HepG2 (cell line): ENCODE measurements around the gene ZNF445. TPM values are rescaled to one million over a fixed set of nuclear protein-coding genes. Genes with fewer than 3 reads are reported as not detected.

Experiments
- ATAC-seq: fragments of 200-7000 bp; cut with Tn5 transposase; 3 replicates; pipeline ENCODE4 v1.9.1; 2020; ENCODE audit warnings: mild to moderate bottlenecking, moderate library complexity
- BruUV-seq: library from RNA; stranded (reverse); fragments of 400-500 nt; replicated peaks from 2 replicates; lab custom pipeline; 2021; lab: Mats Ljungman, UMichigan
- CTCF ChIA-PET: fragments of 300-600 bp; formaldehyde crosslinking; extraction: SDS; loops from one replicate; lab custom pipeline; 2021; ENCODE audit warnings: low total read pairs, inconsistent platforms, low intra/inter-chr PET ratio; lab: Yijun Ruan, JAX
- POLR2A ChIA-PET: fragments of 350-600 bp; sonication (Branson Sonifier 250); formaldehyde crosslinking; loops from one replicate; lab custom pipeline; 2020; ENCODE audit warnings: antibody characterized with exemption, inconsistent platforms; lab: Yijun Ruan, JAX
- DNase-seq: peaks from one replicate; pipeline ENCODE4 v3.0.0-alpha.2; 2015; ENCODE audit warnings: low spot score
- FAIRE-seq: peaks from 3 replicates; lab custom pipeline; 2011; peaks lifted over from hg19 to GRCh38; lab: Jason Lieb, UNC
- H2AFZ ChIP-seq: one replicate; pipeline ENCODE4 v1.6.1; 2011; ENCODE audit warnings: low read length, inconsistent platforms
- H3K27ac ChIP-seq: fragments of 300-600 bp; 3 replicates; pipeline ENCODE4 v1.8.0; 2011; ENCODE audit warnings: mixed run types, mild to moderate bottlenecking, mixed read lengths, low read length, inconsistent platforms; ENCODE audit not compliant: insufficient read depth; ENCODE audit errors: extremely low read length
- H3K27me3 ChIP-seq, 2 experiments: fragments of 200-600 bp in 1 of 2; 2 replicates in 1 of 2; 3 replicates in 1 of 2; pipeline versions ENCODE4 v1.6.0 to v1.8.0; 2011; ENCODE audit warnings: low read length in 2 of 2, mild to moderate bottlenecking in 2 of 2, moderate library complexity in 2 of 2, inconsistent platforms in 1 of 2; ENCODE audit not compliant: insufficient read depth in 2 of 2, control insufficient read depth in 1 of 2
- H3K36me3 ChIP-seq, 2 experiments: fragments of 200-600 bp in 1 of 2; replicated peaks in 1 of 2; 2 replicates in 1 of 2; 3 replicates in 1 of 2; pipeline versions ENCODE4 v1.5.1 to v1.8.0; 2011; ENCODE audit warnings: low read length in 2 of 2, inconsistent platforms in 1 of 2; ENCODE audit not compliant: insufficient read depth in 2 of 2, control insufficient read depth in 1 of 2
- H3K4me1 ChIP-seq: 2 replicates; pipeline ENCODE4 v1.5.1; 2012; ENCODE audit warnings: low read length, inconsistent platforms; ENCODE audit not compliant: insufficient read depth
- H3K4me2 ChIP-seq: 2 replicates; pipeline ENCODE4 v1.6.0; 2011; ENCODE audit warnings: low read depth, low read length, inconsistent platforms
- H3K4me3 ChIP-seq, 3 experiments: fragments of 200-600 bp in 1 of 3; sonication (generic), shearing (Covaris generic) in 1 of 3; replicated peaks in 1 of 3; 2 replicates each; pipeline ENCODE4 v1.5.1; 2011 to 2016; ENCODE audit warnings: low read length in 3 of 3, inconsistent platforms in 2 of 3, low read depth in 2 of 3, mild to moderate bottlenecking in 2 of 3, control low read depth in 1 of 3, mixed read lengths in 1 of 3; ENCODE audit not compliant: insufficient read depth in 1 of 3
- H3K79me2 ChIP-seq: one replicate; pipeline ENCODE4 v1.6.1; 2011; ENCODE audit warnings: low read length, inconsistent platforms; ENCODE audit not compliant: insufficient read depth
- H3K9ac ChIP-seq: 2 replicates; pipeline ENCODE4 v1.6.0; 2011; ENCODE audit warnings: mild to moderate bottlenecking, low read depth, low read length, inconsistent platforms; ENCODE audit not compliant: insufficient read depth
- H3K9me3 ChIP-seq: 2 replicates; pipeline ENCODE4 v1.5.1; 2012; ENCODE audit warnings: mild to moderate bottlenecking, low read length
- H4K20me1 ChIP-seq: 2 replicates; pipeline ENCODE4 v1.6.0; 2011; ENCODE audit warnings: inconsistent platforms, mild to moderate bottlenecking, low read length, moderate library complexity; ENCODE audit not compliant: insufficient read depth
- FOSL2 ChIP-seq: sonication (generic); formaldehyde crosslinking; IDR thresholded peaks from 2 replicates; pipeline ENCODE4 v1.4.0; 2020; ENCODE audit warnings: missing genetic modification reagents
- HMGXB4 ChIP-seq, 2 experiments: sonication (generic) in 1 of 2; formaldehyde crosslinking in 1 of 2; IDR thresholded peaks; 2 replicates each; pipeline versions ENCODE4 v1.4.0 to v1.6.1; 2018 to 2020; ENCODE audit warnings: missing genetic modification reagents in 2 of 2, borderline replicate concordance in 1 of 2, low read depth in 1 of 2, mild to moderate bottlenecking in 1 of 2, missing biosample characterization in 1 of 2
- HNF4A ChIP-seq: sonication (generic); formaldehyde crosslinking; IDR thresholded peaks from 2 replicates; pipeline ENCODE4 v1.4.0; 2020; ENCODE audit warnings: missing genetic modification reagents
- HNRNPL ChIP-seq: fragments of 200-400 bp; formaldehyde crosslinking; IDR thresholded peaks from 2 replicates; pipeline ENCODE4 v1.6.1; 2017; ENCODE audit warnings: mild to moderate bottlenecking, low read depth, low read length
- KDM6A ChIP-seq: IDR thresholded peaks from 2 replicates; pipeline ENCODE4 v1.6.1; 2016; ENCODE audit warnings: low read depth
- MYPOP ChIP-seq: sonication (generic); formaldehyde crosslinking; IDR thresholded peaks from 2 replicates; pipeline ENCODE4 v1.8.1; 2023; ENCODE audit warnings: mild to moderate bottlenecking, moderate library complexity, missing genetic modification reagents
- NR2C2 ChIP-seq: sonication (generic); formaldehyde crosslinking; IDR thresholded peaks from 2 replicates; pipeline ENCODE4 v1.4.0; 2020; ENCODE audit warnings: missing genetic modification reagents, mild to moderate bottlenecking, moderate library complexity, borderline replicate concordance
- NR2F6 ChIP-seq, 2 experiments: IDR thresholded peaks; 2 replicates each; pipeline ENCODE4 v1.6.1; 2016; ENCODE audit warnings: antibody characterized with exemption in 1 of 2, mild to moderate bottlenecking in 1 of 2
- SIN3A ChIP-seq: IDR thresholded peaks from 2 replicates; pipeline ENCODE4 v1.6.1; 2011; ENCODE audit warnings: low read depth, mild to moderate bottlenecking, control low read depth, low read length, borderline replicate concordance
- SOX6 ChIP-seq, 2 experiments: fragments of 450-650 bp in 1 of 2; sonication (generic) in 1 of 2; formaldehyde crosslinking in 1 of 2; IDR thresholded peaks; 2 replicates each; pipeline versions ENCODE4 v1.4.0 to v1.6.1; 2017 to 2020; ENCODE audit warnings: antibody characterized with exemption in 1 of 2, mild to moderate bottlenecking in 1 of 2, missing genetic modification reagents in 1 of 2
- ZNF20 ChIP-seq: sonication (generic); formaldehyde crosslinking; IDR thresholded peaks from 2 replicates; pipeline ENCODE4 v1.4.0; 2020; ENCODE audit warnings: mild to moderate bottlenecking, moderate library complexity, missing genetic modification reagents
- ZNF274 ChIP-seq: sonication (generic); formaldehyde crosslinking; IDR thresholded peaks from 2 replicates; pipeline ENCODE4 v1.5.1; 2020; ENCODE audit warnings: mild to moderate bottlenecking, missing genetic modification reagents
- ZNF629 ChIP-seq: sonication (generic); formaldehyde crosslinking; conservative IDR thresholded peaks from 2 replicates; pipeline ENCODE4 v1.5.0; 2020; ENCODE audit warnings: missing genetic modification reagents
- WGBS: methylation state at CpG from one replicate; pipeline ENCODE4 v1.1.6; 2017; ENCODE audit warnings: low lambda C conversion rate; 5-methylcytosine and 5-hydroxymethylcytosine counted together
- in situ Hi-C: cut with HindIII; loops from 2 replicates; pipeline ENCODE4 v1.10.0; 2017; ENCODE audit warnings: low pct_unique_long_range_greater_than_20kb; ENCODE audit not compliant: extremely low pct_ligation_motif_present
- intact Hi-C: fragments of 100-400 bp; cut with micrococcal nuclease; formaldehyde crosslinking; loops from one replicate; pipeline ENCODE4 v1.10.0; 2022; ENCODE audit not compliant: unreplicated experiment
- polyA plus RNA-seq, 8 experiments: library from polyadenylated mRNA; depleted of rRNA in 3 of 8; stranded (reverse) in 7 of 8; unstranded in 1 of 8; fragments of >200 nt; fragmentation: Illumina TruSeq in 4 of 8; extraction: Trizol in 4 of 8; gene quantifications; 2 replicates each; pipeline versions ENCODE4 v1.2.1 to v1.2.3, GENCODE V29; 2011 to 2016; ENCODE audit warnings: low read depth in 4 of 8, missing spikeins in 1 of 8, mixed read lengths in 1 of 8; ENCODE audit not compliant: insufficient read depth in 1 of 8
- total RNA-seq, 5 experiments: library from RNA; depleted of rRNA; stranded (reverse); fragments of >200 nt; fragmentation: Illumina TruSeq; extraction: Trizol; gene quantifications; 2 replicates each; pipeline ENCODE4 v1.2.3, GENCODE V29; 2016; ENCODE audit warnings: low read depth in 1 of 5
- TF ChIP-seq, protein P1 (sequence below): sonication (generic); formaldehyde crosslinking; IDR thresholded peaks from 2 replicates; pipeline ENCODE4 v1.5.1; 2020; ENCODE audit warnings: mild to moderate bottlenecking, missing genetic modification reagents, moderate library complexity

The ZNF445 gene
- total and polyA plus RNA-seq, 2 of the 13 experiments (the other 11 are each of a cell fraction or from before 2014, with no cell fraction given) = 4.4 to 10.3 TPM

DNA sequence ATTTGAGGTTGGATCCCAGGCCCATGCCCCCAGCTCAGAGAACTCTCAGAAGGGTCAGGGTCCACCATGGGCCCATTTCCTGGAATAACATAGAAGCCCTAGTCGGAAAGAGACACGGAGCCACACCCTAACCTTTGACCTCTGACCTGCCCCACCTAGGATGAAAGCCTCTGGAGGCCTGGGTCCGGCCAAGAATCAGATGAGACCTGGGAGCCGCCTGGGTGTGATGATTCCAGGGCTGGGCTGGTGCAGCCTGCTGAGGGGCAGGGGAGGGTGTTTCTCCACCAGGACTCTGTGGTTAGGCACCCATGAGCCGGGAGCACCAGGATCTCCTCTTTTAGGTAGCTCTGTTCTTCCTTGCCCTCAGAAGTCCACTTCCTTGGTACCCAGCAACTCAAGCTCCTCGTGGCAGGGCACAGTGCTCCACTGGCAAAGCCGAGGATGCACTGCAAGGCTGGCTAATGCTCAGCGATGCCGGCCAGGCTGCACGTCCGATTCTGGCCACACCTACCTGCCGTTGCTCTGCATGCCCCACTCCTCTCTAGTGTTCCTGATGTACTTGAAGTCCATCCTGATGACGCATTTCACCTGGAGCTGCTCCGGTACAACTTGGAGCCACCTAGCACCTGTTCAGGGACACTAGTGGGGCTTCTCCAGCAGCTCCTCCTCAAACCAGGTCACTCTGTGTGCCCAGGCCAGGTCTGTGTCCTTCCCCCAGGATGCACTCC is 57.4 kb downstream of the ZNF445 start:
- no peak overlapping the region for H2AFZ ChIP-seq
- ChIA-PET CTCF (no interaction called here), POLR2A (interaction anchor here (1.0 to 1.8 kb wide), 2 partner anchors 19 to 82 kb away, joined by 3 to 8 read pairs; partner anchors contain the start of gene TCAIM)
- ATAC-seq = peak; percentile 6; the same call in 1 of the 3 replicates
- peak overlapping the region in 1 of 3 experiments; percentile 18; a peak in 1 of 6 replicates for H3K4me3 ChIP-seq
- H3K36me3 ChIP-seq = no peaks in the 10 kb centered on the region
- FAIRE-seq = no peak
- no peaks in the 10 kb centered on the region for H4K20me1 ChIP-seq
- BruUV-seq = no TSS peak
- peaks cover 33% of the 10 kb centered on the region for H3K4me1 ChIP-seq
- no peaks in the 10 kb centered on the region for H3K9me3 ChIP-seq
- no peak for DNase-seq
- in situ Hi-C loops (no loop called here), intact Hi-C loops (loop anchor here (5.0 kb wide), 1 partner anchor 98 kb away; no protein-coding TSS in a partner anchor)
- peaks cover 0 to 5% of the 10 kb centered on the region in 2 experiments; a peak in 2 of 5 replicates for H3K27me3 ChIP-seq
- no peaks in the 10 kb centered on the region for H3K79me2 ChIP-seq
- TF ChIP-seq SIN3A = no peak
- TF ChIP-seq, protein P1, sequence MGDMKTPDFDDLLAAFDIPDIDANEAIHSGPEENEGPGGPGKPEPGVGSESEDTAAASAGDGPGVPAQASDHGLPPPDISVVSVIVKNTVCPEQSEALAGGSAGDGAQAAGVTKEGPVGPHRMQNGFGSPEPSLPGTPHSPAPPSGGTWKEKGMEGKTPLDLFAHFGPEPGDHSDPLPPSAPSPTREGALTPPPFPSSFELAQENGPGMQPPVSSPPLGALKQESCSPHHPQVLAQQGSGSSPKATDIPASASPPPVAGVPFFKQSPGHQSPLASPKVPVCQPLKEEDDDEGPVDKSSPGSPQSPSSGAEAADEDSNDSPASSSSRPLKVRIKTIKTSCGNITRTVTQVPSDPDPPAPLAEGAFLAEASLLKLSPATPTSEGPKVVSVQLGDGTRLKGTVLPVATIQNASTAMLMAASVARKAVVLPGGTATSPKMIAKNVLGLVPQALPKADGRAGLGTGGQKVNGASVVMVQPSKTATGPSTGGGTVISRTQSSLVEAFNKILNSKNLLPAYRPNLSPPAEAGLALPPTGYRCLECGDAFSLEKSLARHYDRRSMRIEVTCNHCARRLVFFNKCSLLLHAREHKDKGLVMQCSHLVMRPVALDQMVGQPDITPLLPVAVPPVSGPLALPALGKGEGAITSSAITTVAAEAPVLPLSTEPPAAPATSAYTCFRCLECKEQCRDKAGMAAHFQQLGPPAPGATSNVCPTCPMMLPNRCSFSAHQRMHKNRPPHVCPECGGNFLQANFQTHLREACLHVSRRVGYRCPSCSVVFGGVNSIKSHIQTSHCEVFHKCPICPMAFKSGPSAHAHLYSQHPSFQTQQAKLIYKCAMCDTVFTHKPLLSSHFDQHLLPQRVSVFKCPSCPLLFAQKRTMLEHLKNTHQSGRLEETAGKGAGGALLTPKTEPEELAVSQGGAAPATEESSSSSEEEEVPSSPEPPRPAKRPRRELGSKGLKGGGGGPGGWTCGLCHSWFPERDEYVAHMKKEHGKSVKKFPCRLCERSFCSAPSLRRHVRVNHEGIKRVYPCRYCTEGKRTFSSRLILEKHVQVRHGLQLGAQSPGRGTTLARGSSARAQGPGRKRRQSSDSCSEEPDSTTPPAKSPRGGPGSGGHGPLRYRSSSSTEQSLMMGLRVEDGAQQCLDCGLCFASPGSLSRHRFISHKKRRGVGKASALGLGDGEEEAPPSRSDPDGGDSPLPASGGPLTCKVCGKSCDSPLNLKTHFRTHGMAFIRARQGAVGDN (CRISPR knock-in tag) = 0 out of 2 replicates have a peak, but pooled peaks have one; percentile 35
- TF ChIP-seq ZNF20 (CRISPR knock-in tag) = no peak
- TF ChIP-seq ZNF629 (CRISPR knock-in tag) = peak; percentile 54; the same call in 1 of the 2 replicates
- TF ChIP-seq HNF4A (CRISPR knock-in tag) = 0 out of 2 replicates have a peak, but pooled peaks have one; percentile 20
- no peak for TF ChIP-seq HNRNPL
- no peak for TF ChIP-seq ZNF274
- peak; percentile 34; the same call in 1 of the 2 replicates for TF ChIP-seq NR2C2
- no peak for TF ChIP-seq FOSL2 (CRISPR knock-in tag)
- peak; percentile 69; the same call in 1 of the 2 replicates for TF ChIP-seq NR2F6 (IDR thresholded peaks at IDR 0.05)
- peak; percentile 53 for TF ChIP-seq NR2F6 (CRISPR knock-in tag; IDR thresholded peaks at IDR 0.05)
- TF ChIP-seq HMGXB4 (CRISPR knock-in tag; IDR thresholded peaks at IDR 0.05; ENCODE audit: borderline replicate concordance in 1 of 2, low read depth in 1 of 2) = 0 out of 4 replicates have a peak, but pooled peaks of 1 of the 2 experiments have one; percentile 6
- no peak for TF ChIP-seq KDM6A
- TF ChIP-seq MYPOP (CRISPR knock-in tag) = no peak
- TF ChIP-seq SOX6 (IDR thresholded peaks at IDR 0.05) = no peak
- no peak for TF ChIP-seq SOX6 (CRISPR knock-in tag; IDR thresholded peaks at IDR 0.05)
- H3K27ac ChIP-seq = no peak overlapping the region
- 40% methylated on average over 3 of the region's 14 CpGs for WGBS
- H3K4me2 ChIP-seq = peak overlapping the region; percentile 58
- H3K9ac ChIP-seq = no peak overlapping the region
